Endothelial cell of umbilical vein (primary cell): ENCODE results near the gene GSG1L. TPM values are rescaled to one million over a fixed set of nuclear protein-coding genes. Genes with fewer than 3 reads are reported as not detected.

Experiments used
- BruUV-seq: library from RNA; stranded (reverse); fragments of 400-500 nt; replicated peaks from 2 replicates; lab custom pipeline; 2021; lab: Mats Ljungman, UMichigan
- CTCF ChIA-PET: fragments of 300-600, 350-600 bp; sonication (Branson Sonifier 250); formaldehyde crosslinking; loops from one replicate; lab custom pipeline; 2021; ENCODE audit warnings: antibody characterized with exemption, inconsistent platforms; lab: Charles Lee
- POLR2A ChIA-PET: fragments of 300-600, 350-600 bp; sonication (Branson Sonifier 250); formaldehyde crosslinking; loops from one replicate; lab custom pipeline; 2021; ENCODE audit warnings: antibody characterized with exemption, inconsistent platforms; lab: Charles Lee
- DNase-seq: peaks from one replicate; pipeline ENCODE4 v3.0.0-alpha.2; 2011; ENCODE audit warnings: low read depth, low spot score
- FAIRE-seq: peaks from 2 replicates; lab custom pipeline; 2011; peaks lifted over from hg19 to GRCh38; lab: Jason Lieb, UNC
- H2AFZ ChIP-seq: 2 replicates; pipeline ENCODE4 v1.6.0; 2012; ENCODE audit warnings: low read depth, low read length, control low read depth, inconsistent platforms
- H3K27ac ChIP-seq: 2 replicates; pipeline ENCODE4 v1.5.1; 2011; ENCODE audit warnings: low read depth, mild to moderate bottlenecking, control low read depth, low read length, moderate library complexity; ENCODE audit not compliant: insufficient read depth
- H3K27me3 ChIP-seq, 2 experiments: 2 replicates each; pipeline versions ENCODE4 v1.6.0 to v1.6.1; 2011; ENCODE audit warnings: low read length in 2 of 2, mixed read lengths in 1 of 2; ENCODE audit not compliant: control insufficient read depth in 2 of 2, insufficient read depth in 2 of 2
- H3K36me3 ChIP-seq, 2 experiments: 2 replicates in 1 of 2; 3 replicates in 1 of 2; pipeline ENCODE4 v1.5.1; 2011; ENCODE audit warnings: low read length in 2 of 2, mild to moderate bottlenecking in 1 of 2, moderate library complexity in 1 of 2; ENCODE audit not compliant: control insufficient read depth in 2 of 2, insufficient read depth in 2 of 2; ENCODE audit errors: extremely low read depth in 1 of 2
- H3K4me1 ChIP-seq: 3 replicates; pipeline ENCODE4 v1.5.1; 2011; ENCODE audit warnings: mild to moderate bottlenecking, low read length; ENCODE audit not compliant: control insufficient read depth, insufficient read depth; ENCODE audit errors: extremely low read depth
- H3K4me2 ChIP-seq: 2 replicates; pipeline ENCODE4 v1.6.1; 2011; ENCODE audit warnings: low read length, control low read depth, mixed read lengths; ENCODE audit not compliant: insufficient read depth
- H3K4me3 ChIP-seq, 3 experiments: fragments of 200-600 bp in 1 of 3; sonication (generic), shearing (Covaris generic) in 1 of 3; replicated peaks in 1 of 3; 2 replicates each; pipeline ENCODE4 v1.5.1; 2011 to 2016; ENCODE audit warnings: control low read depth in 3 of 3, low read length in 3 of 3, mild to moderate bottlenecking in 2 of 3, inconsistent platforms in 1 of 3, low read depth in 1 of 3, moderate library complexity in 1 of 3; ENCODE audit not compliant: insufficient read depth in 1 of 3
- H3K79me2 ChIP-seq: 2 replicates; pipeline ENCODE4 v1.6.0; 2012; ENCODE audit warnings: low read length, inconsistent platforms; ENCODE audit not compliant: control insufficient read depth, insufficient read depth
- H3K9ac ChIP-seq: replicated peaks from 2 replicates; pipeline ENCODE3; 2011; ENCODE audit warnings: low read length, control low read depth; ENCODE audit not compliant: insufficient read depth; ENCODE audit errors: extremely low read depth
- H3K9me1 ChIP-seq: replicated peaks from 3 replicates; pipeline ENCODE4 v1.6.0; 2011; ENCODE audit warnings: mild to moderate bottlenecking, low read length; ENCODE audit not compliant: control insufficient read depth, insufficient read depth; ENCODE audit errors: extremely low read depth
- H3K9me3 ChIP-seq: replicated peaks from 2 replicates; pipeline ENCODE4 v1.5.1; 2012; ENCODE audit warnings: low read length, inconsistent platforms; ENCODE audit not compliant: control insufficient read depth, insufficient read depth
- H4K20me1 ChIP-seq: replicated peaks from 2 replicates; pipeline ENCODE3; 2011; ENCODE audit warnings: mild to moderate bottlenecking, low read length; ENCODE audit not compliant: control insufficient read depth, insufficient read depth; ENCODE audit errors: extremely low read depth
- EZH2 ChIP-seq: IDR thresholded peaks from 2 replicates; pipeline ENCODE4 v1.6.1; 2012; ENCODE audit warnings: borderline replicate concordance, low read depth, mild to moderate bottlenecking, moderate library complexity, low read length, inconsistent platforms; ENCODE audit not compliant: severe bottlenecking
- FOS ChIP-seq: IDR thresholded peaks from 2 replicates; pipeline ENCODE4 v1.6.1; 2011; ENCODE audit warnings: mild to moderate bottlenecking, low read length, moderate library complexity, borderline replicate concordance; ENCODE audit not compliant: insufficient read depth
- GATA2 ChIP-seq: IDR thresholded peaks from 2 replicates; pipeline ENCODE4 v1.7.0; 2011; ENCODE audit warnings: low read depth, mild to moderate bottlenecking, moderate library complexity, mixed read lengths, low read length; ENCODE audit not compliant: insufficient read length, insufficient read depth
- JUN ChIP-seq: IDR thresholded peaks from 2 replicates; pipeline ENCODE4 v1.6.1; 2011; ENCODE audit warnings: borderline replicate concordance, low read depth; ENCODE audit not compliant: insufficient read length, insufficient read depth
- MAX ChIP-seq: IDR thresholded peaks from 2 replicates; pipeline ENCODE4 v1.6.1; 2011; ENCODE audit not compliant: insufficient read depth, insufficient read length
- MYC ChIP-seq: IDR thresholded peaks from one replicate; pipeline ENCODE4 v1.6.1; 2011; ENCODE audit warnings: mild to moderate bottlenecking, low read depth, low read length
- POLR2A ChIP-seq: IDR thresholded peaks from 2 replicates; pipeline ENCODE4 v1.6.1; 2012; ENCODE audit warnings: low read depth, mild to moderate bottlenecking, control low read depth, low read length
- POLR2AphosphoS5 ChIP-seq: IDR thresholded peaks from 2 replicates; pipeline ENCODE4 v1.6.1; 2012; ENCODE audit warnings: low read depth, mild to moderate bottlenecking, control low read depth, low read length, moderate library complexity; ENCODE audit not compliant: insufficient read depth
- dilution Hi-C: fragments of 300-500 bp; cut with MboI; formaldehyde crosslinking; loops from one replicate; pipeline ENCODE4 v1.15.0; 2019; ENCODE audit warnings: low sequenced_read_pairs; ENCODE audit not compliant: extremely low pct_ligation_motif_present
- intact Hi-C: fragments of 100-400 bp; cut with micrococcal nuclease; formaldehyde crosslinking; loops from one replicate; pipeline ENCODE4 v1.10.0; 2022
- polyA plus RNA-seq, 4 experiments: library from polyadenylated mRNA; depleted of rRNA in 3 of 4; stranded (reverse) in 3 of 4; unstranded in 1 of 4; fragments of >200 nt; gene quantifications; 2 replicates each; pipeline versions ENCODE4 v1.2.1 to v1.2.3, GENCODE V29; 2011 to 2012; ENCODE audit warnings: missing spikeins in 1 of 4
- total RNA-seq: library from RNA; stranded (reverse); gene quantifications from 2 replicates; pipeline ENCODE4 v1.2.3, GENCODE V29; 2021
- TF ChIP-seq, protein P1 (sequence below), 2 donors: IDR thresholded peaks; 1 replicate in 1 of 2; 2 replicates in 1 of 2; pipeline ENCODE4 v1.5.1; 2011; ENCODE audit warnings: low read length in 2 of 2, mild to moderate bottlenecking in 2 of 2, moderate library complexity in 2 of 2, control low read depth in 1 of 2, inconsistent platforms in 1 of 2, low read depth in 1 of 2; ENCODE audit not compliant: insufficient read depth in 1 of 2; ENCODE audit errors: extremely low read depth in 1 of 2

The GSG1L gene
- total and polyA plus RNA-seq, 2 donors (not counting 3 experiments of a cell fraction or from before 2014, with no cell fraction given), result 0.06 TPM; not detected in 1

DNA sequence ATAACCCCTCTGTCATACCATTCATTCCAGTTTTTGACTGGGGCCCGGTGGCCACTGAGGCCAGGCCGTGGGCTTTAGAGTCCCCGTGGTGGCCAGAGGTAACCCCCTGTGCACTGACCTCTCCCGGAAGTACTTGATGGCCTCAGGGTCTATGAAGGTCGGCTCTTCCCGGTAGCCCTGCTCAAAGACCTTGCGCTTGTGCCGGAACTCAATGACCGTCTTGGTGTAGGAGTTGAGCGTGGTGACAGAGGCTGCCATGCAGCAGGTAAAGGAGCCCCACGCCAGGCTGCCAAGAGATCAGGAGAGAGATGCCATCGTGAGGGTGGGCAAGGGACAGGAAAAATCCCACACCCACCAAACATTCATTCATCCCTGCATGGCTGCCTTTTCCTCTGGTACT lies 234.8 kb downstream of the GSG1L start:
- Histone ChIP-seq H3K9me1 (no peaks in the 10 kb centered on the region), H2AFZ (no peak overlapping the region), H3K4me3 (no peak overlapping the region), H3K27ac (no peak overlapping the region), H3K27me3 (peaks cover 3 to 4% of the 10 kb centered on the region in 2 experiments), H3K36me3 (no peaks in the 10 kb centered on the region), H3K79me2 (no peaks in the 10 kb centered on the region), H3K9me3 (no peaks in the 10 kb centered on the region), H3K4me1 (no peaks in the 10 kb centered on the region), H4K20me1 (no peaks in the 10 kb centered on the region), H3K4me2 (no peak overlapping the region), H3K9ac (no peak overlapping the region)
- TF ChIP-seq GATA2 (no peak), JUN (no peak), POLR2AphosphoS5 (no peak), FOS (no peak), POLR2A (no peak), MAX (no peak), EZH2 (no peak), MYC (no peak)
- TF ChIP-seq, protein P1, sequence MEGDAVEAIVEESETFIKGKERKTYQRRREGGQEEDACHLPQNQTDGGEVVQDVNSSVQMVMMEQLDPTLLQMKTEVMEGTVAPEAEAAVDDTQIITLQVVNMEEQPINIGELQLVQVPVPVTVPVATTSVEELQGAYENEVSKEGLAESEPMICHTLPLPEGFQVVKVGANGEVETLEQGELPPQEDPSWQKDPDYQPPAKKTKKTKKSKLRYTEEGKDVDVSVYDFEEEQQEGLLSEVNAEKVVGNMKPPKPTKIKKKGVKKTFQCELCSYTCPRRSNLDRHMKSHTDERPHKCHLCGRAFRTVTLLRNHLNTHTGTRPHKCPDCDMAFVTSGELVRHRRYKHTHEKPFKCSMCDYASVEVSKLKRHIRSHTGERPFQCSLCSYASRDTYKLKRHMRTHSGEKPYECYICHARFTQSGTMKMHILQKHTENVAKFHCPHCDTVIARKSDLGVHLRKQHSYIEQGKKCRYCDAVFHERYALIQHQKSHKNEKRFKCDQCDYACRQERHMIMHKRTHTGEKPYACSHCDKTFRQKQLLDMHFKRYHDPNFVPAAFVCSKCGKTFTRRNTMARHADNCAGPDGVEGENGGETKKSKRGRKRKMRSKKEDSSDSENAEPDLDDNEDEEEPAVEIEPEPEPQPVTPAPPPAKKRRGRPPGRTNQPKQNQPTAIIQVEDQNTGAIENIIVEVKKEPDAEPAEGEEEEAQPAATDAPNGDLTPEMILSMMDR (IDR thresholded peaks at IDR 0.05; ENCODE audit: extremely low read depth in 1 of 2, insufficient read depth in 1 of 2, low read depth in 1 of 2, low read length in 2 of 2), result no peak
- POLR2A ChIA-PET, result no interaction called here
- intact Hi-C loops (no loop called here), dilution Hi-C loops (no loop called here)
- CTCF ChIA-PET, result no interaction called here
- no TSS peak for BruUV-seq
- DNase-seq (no peak), FAIRE-seq (no peak)
